ENCODE measurements around the gene TRAF4. TPM values are rescaled to one million over a fixed set of nuclear protein-coding genes. Genes with fewer than 3 reads are reported as not detected.
A peak's percentile ranks its signal among the peaks of the same experiment; 100 is the strongest.
"Not testable (repeated sequence)": the region's sequence is repeated elsewhere in the genome, so short reads cannot be mapped to it uniquely, and the experiment has no call there.

The TRAF4 gene
- total RNA-seq, 1 donor from 2014 or later = 26.5 TPM

DNA sequence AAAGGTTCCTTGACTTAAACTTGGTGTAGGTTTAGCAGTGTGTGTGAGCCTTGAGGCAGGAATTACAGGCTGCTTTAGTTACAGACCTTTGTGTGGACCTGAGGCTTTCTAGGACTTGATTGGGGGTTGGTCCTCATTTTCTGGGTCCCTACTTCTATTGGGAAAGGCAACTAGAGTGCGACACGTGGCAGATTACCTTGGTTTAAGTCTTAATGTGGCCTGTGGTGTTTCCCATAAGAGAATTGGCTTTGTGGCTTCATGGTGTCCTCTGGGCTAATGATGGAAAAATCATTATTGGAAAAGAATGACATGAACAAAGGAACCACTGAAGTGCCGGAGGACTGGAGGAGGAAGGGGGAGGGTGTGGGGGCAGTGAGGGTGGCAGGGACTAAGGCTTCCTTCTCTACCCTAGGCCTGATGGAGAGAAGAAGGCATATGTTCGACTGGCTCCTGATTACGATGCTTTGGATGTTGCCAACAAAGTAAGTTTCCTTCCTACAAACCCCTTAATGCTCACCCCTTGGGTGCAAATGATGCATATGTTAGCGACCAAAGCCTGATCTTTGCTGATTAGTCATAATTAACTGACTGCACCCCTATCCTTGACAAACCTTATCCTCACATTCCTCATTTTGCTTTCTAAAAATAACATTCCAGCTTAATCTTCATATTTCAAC lies 20.5 kb upstream of the TRAF4 start:
- no peak overlapping the region for H3K4me3 ChIP-seq
- peaks cover 0 to 31% of the 10 kb centered on the region in 2 donors for H3K36me3 ChIP-seq
- H3K27ac ChIP-seq = no peak overlapping the region
- TF ChIP-seq POLR2AphosphoS5 (IDR thresholded peaks at IDR 0.05; ENCODE audit: insufficient read depth in 1 of 2, low read depth in 1 of 2) (no peak), POLR2A (IDR thresholded peaks at IDR 0.05) (no peak)
- TF ChIP-seq, protein P1, sequence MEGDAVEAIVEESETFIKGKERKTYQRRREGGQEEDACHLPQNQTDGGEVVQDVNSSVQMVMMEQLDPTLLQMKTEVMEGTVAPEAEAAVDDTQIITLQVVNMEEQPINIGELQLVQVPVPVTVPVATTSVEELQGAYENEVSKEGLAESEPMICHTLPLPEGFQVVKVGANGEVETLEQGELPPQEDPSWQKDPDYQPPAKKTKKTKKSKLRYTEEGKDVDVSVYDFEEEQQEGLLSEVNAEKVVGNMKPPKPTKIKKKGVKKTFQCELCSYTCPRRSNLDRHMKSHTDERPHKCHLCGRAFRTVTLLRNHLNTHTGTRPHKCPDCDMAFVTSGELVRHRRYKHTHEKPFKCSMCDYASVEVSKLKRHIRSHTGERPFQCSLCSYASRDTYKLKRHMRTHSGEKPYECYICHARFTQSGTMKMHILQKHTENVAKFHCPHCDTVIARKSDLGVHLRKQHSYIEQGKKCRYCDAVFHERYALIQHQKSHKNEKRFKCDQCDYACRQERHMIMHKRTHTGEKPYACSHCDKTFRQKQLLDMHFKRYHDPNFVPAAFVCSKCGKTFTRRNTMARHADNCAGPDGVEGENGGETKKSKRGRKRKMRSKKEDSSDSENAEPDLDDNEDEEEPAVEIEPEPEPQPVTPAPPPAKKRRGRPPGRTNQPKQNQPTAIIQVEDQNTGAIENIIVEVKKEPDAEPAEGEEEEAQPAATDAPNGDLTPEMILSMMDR (IDR thresholded peaks at IDR 0.05) = no peak
- peaks cover 58% of the 10 kb centered on the region for H3K4me1 ChIP-seq
- intact Hi-C loops (cut with DNase I) = no loop called here
- no peaks in the 10 kb centered on the region for H3K27me3 ChIP-seq
- no peak for DNase-seq (ENCODE audit: extremely low spot score in 2 of 2)
- H3K9me3 ChIP-seq = no peaks in the 10 kb centered on the region

DNA sequence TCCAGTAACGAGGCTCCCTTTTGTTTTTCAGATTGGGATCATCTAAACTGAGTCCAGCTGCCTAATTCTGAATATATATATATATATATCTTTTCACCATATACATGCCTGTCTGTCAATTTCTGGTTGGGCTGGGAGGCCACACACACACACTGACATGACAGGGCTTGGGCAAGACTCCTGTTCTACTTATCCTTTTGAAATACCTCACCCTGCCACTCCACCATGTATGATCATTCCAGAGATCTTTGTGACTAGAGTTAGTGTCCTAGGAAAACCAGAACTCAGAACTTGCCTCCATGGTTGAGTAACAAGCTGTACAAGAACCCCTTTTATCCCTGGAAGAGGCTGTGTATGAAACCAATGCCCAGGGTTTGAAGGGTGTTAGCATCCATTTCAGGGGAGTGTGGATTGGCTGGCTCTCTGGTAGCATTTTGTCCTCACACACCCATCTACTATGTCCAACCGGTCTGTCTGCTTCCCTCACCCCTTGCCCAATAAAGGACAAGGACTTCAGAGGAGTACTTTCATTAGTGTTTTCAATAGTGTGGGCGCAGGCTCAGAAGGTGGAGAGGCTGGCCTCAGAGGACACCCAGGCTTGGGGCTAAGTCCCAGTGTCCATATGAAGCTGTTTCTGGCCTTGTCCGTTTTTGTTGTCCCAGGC lies 19.8 kb upstream of the TRAF4 start:
- H3K36me3 ChIP-seq = peaks cover 0 to 31% of the 10 kb centered on the region in 2 donors
- H3K9me3 ChIP-seq; H3K27ac ChIP-seq; DNase-seq (ENCODE audit: extremely low spot score in 2 of 2); H3K27me3 ChIP-seq; intact Hi-C loops (cut with DNase I); H3K4me3 ChIP-seq: not testable (repeated sequence)
- peaks cover 51% of the 10 kb centered on the region for H3K4me1 ChIP-seq

DNA sequence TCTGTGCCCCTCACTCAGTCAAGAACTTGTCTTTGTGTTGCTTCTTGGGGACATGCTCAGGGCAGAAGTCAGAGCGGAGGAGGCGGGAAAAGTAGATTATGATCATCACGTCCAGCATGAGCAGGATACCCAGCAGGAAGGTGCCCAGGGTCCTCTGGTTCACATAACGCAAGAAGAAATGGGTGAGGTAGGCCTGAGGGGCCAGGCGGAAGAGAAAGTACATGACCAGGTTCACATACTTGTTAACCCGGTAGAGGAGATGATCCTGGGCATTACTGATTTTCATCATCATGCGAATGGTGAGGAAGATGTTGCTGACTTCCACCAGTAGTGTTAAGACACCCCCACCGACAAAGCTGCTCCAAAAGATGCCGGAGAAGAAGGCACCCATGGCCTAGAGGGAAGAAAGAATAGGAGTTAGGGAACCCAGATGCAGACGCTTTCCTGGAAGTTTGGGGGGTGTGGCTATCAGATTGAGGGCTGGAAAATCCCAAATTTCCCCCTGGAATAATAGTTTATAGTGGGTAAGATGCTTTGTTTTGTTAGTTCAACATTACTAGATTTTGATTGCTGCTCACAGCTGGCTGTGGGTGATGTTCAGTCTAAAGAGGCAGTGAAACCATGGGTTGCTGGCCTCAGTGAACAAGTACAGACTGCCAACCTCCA lies 19.2 kb upstream of the TRAF4 start:
- Histone ChIP-seq H3K27ac (no peak overlapping the region), H3K27me3 (no peaks in the 10 kb centered on the region), H3K4me3 (no peak overlapping the region), H3K4me1 (peaks cover 48% of the 10 kb centered on the region), H3K9me3 (no peaks in the 10 kb centered on the region), H3K36me3 (peaks cover 0 to 31% of the 10 kb centered on the region in 2 donors)
- TF ChIP-seq, protein P1 (IDR thresholded peaks at IDR 0.05) = no peak
- TF ChIP-seq POLR2A (IDR thresholded peaks at IDR 0.05) (no peak), POLR2AphosphoS5 (IDR thresholded peaks at IDR 0.05; ENCODE audit: insufficient read depth in 1 of 2, low read depth in 1 of 2) (no peak)
- intact Hi-C loops (cut with DNase I) = no loop called here
- no peak for DNase-seq (ENCODE audit: extremely low spot score in 2 of 2)

DNA sequence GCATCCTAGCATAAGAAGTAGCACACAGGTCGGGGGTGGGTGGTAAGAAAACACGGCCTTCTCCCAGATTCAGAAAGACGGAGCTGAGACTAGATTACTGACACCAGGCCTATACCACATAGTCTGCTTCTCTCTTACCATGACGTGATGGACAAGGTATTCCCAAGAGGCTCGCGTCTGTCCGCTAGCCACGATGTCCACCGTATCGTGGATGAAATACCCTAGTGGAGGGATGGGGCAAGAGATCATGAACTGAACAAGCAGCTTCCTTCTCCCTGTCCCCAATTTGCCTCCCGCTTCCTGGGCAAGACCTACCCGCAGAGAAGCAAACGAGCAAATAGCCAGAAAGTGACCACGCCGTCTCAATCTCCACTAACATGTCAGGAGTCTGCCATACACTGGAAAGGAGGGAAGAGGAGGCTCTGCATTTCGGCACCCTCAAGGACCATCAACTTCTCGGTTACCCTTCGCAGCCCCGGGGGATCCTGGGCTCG lies 18.6 kb upstream of the TRAF4 start:
- no peak for TF ChIP-seq POLR2AphosphoS5 (IDR thresholded peaks at IDR 0.05; ENCODE audit: insufficient read depth in 1 of 2, low read depth in 1 of 2)
- TF ChIP-seq, protein P1 (IDR thresholded peaks at IDR 0.05) = no peak
- peaks cover 46% of the 10 kb centered on the region for H3K4me1 ChIP-seq
- peak overlapping the region; percentile 55 to 62 for H3K4me3 ChIP-seq
- H3K27ac ChIP-seq = peak overlapping the region; percentile 98
- no peaks in the 10 kb centered on the region for H3K9me3 ChIP-seq
- no peak for DNase-seq (ENCODE audit: extremely low spot score in 2 of 2)
- peaks cover 0 to 31% of the 10 kb centered on the region in 2 donors for H3K36me3 ChIP-seq
- no peaks in the 10 kb centered on the region for H3K27me3 ChIP-seq
- intact Hi-C loops (cut with DNase I) = no loop called here

DNA sequence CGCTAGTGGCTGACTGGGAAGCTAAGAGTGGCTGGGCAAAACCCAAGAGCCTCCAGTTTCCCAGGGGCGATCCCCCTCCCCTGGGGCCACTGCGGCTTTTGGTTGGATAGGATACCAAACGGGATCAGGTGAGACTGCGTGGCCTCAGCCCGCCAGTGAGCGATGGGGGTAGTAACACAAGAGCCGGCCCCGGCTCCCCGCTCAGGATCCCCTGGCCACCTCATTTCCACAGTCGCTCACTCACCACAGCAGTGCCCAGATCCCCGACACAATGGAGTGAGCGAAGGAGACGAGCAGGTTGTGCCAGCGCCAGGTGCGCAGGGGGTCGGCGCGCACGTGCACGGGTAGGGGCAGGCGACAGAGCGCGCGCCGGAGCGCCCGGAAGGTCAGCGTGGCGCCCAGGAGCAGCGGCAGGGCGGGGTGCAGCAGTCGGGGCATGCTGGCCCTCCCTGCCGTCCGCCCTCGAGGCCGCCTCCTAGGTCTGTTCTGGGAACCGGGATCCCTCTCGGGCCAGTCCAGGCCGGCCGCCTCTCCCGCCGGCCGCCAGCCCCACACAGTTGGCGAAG lies 18.1 kb upstream of the TRAF4 start:
- Histone ChIP-seq H3K27ac (peak overlapping the region; percentile 98), H3K4me1 (peaks cover 41% of the 10 kb centered on the region), H3K4me3 (peak overlapping the region; percentile 55 to 62), H3K36me3 (peaks cover 0 to 31% of the 10 kb centered on the region in 2 donors), H3K9me3 (no peaks in the 10 kb centered on the region), H3K27me3 (no peaks in the 10 kb centered on the region)
- TF ChIP-seq POLR2AphosphoS5 (IDR thresholded peaks at IDR 0.05; ENCODE audit: insufficient read depth in 1 of 2, low read depth in 1 of 2) = peak in 1 of 2 donors; percentile 36
- TF ChIP-seq POLR2A (IDR thresholded peaks at IDR 0.05) = no peak
- TF ChIP-seq, protein P1 (IDR thresholded peaks at IDR 0.05) = no peak
- intact Hi-C loops (cut with DNase I) = no loop called here
- no peak for DNase-seq (ENCODE audit: extremely low spot score in 2 of 2)
